Tibial nerve (tissue), 4 donors: ENCODE measurements around the gene TNFRSF19. TPM values are rescaled to one million over a fixed set of nuclear protein-coding genes. Genes with fewer than 3 reads are reported as not detected.

Experiments
- DNase-seq, 2 donors: peaks; one replicate each; pipeline ENCODE4 v3.0.0-alpha.2; 2019; ENCODE audit warnings: low spot score in 2 of 2
- H3K27ac ChIP-seq, 4 donors: fragments of 200-600 bp; sonication (generic) in 3 of 4; one replicate each; pipeline ENCODE4 v1.5.1; 2017 to 2019; ENCODE audit warnings: mild to moderate bottlenecking in 1 of 4
- H3K27me3 ChIP-seq, 2 donors: fragments of 200-600 bp; sonication (generic) in 1 of 2; one replicate each; pipeline versions ENCODE4 v1.5.1 to v1.6.0; 2017 to 2019
- H3K36me3 ChIP-seq, 3 donors: fragments of 200-600 bp; sonication (generic); one replicate each; pipeline ENCODE4 v1.5.1; 2018 to 2019
- H3K4me1 ChIP-seq, 4 donors: fragments of 200-600 bp; sonication (generic) in 3 of 4; one replicate each; pipeline ENCODE4 v1.5.1; 2017 to 2019
- H3K4me3 ChIP-seq, 4 donors: fragments of 200-600 bp; sonication (generic) in 3 of 4; one replicate each; pipeline ENCODE4 v1.5.1; 2017 to 2019; ENCODE audit warnings: mild to moderate bottlenecking in 1 of 4, moderate library complexity in 1 of 4
- H3K9me3 ChIP-seq, 4 donors: fragments of 200-600 bp; sonication (generic) in 3 of 4; one replicate each; pipeline ENCODE4 v1.5.1; 2017 to 2019
- EP300 ChIP-seq, 2 donors: sonication (generic); formaldehyde crosslinking; IDR thresholded peaks; one replicate each; pipeline ENCODE4 v1.6.1; 2017; ENCODE audit warnings: antibody characterized with exemption in 2 of 2, mild to moderate bottlenecking in 1 of 2
- POLR2A ChIP-seq, 2 donors: fragments of 450-650 bp; IDR thresholded peaks; one replicate each; pipeline ENCODE4 v1.6.1; 2017; ENCODE audit warnings: antibody characterized with exemption in 2 of 2, mild to moderate bottlenecking in 2 of 2, moderate library complexity in 2 of 2
- WGBS, 2 donors: methylation state at CpG; one replicate each; pipeline ENCODE4 v1.1.5; 2018; 5-methylcytosine and 5-hydroxymethylcytosine counted together
- total RNA-seq, 4 donors: library from RNA; depleted of rRNA; stranded (reverse); fragments of >200 nt; gene quantifications; one replicate each; pipeline ENCODE4 v1.1.0, GENCODE V29; 2016
- TF ChIP-seq, protein P1 (sequence below), 5 experiments: fragments of 200-600 bp in 3 of 5; fragments of 450-650 bp in 2 of 5; sonication (generic) in 3 of 5; IDR thresholded peaks; one replicate each; pipeline ENCODE4 v1.5.1; 2016 to 2019; ENCODE audit warnings: antibody characterized with exemption in 5 of 5, mild to moderate bottlenecking in 3 of 5, moderate library complexity in 2 of 5

Gene TNFRSF19
- total RNA-seq, 4 donors from 2014 or later = 10.7 to 24.3 (median 20.3) TPM

DNA sequence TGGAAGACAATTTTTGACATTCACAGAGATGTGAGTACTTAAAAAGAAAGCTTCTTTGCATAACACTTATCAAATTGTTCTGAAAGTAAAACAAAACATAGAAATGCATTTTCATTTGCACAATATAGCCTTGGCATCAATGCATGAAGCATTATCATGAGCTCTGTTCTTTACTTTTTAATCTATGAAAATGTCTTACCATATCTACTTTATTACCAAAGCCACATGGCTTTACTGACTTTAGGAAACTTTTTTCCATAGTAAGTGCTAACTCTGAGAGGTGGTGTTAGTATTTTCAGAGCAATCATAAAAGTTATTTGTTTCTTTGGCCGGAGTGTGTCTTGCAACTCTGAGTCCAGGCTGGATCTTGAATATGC is 10.5 kb downstream of the TNFRSF19 start:
- Histone ChIP-seq H3K4me3 (peak overlapping the region in 1 of 4 donors; percentile 93), H3K36me3 (no peaks in the 10 kb centered on the region), H3K4me1 (peaks cover 0 to 30% (median 0%) of the 10 kb centered on the region in 4 donors), H3K27ac (no peak overlapping the region), H3K9me3 (no peaks in the 10 kb centered on the region), H3K27me3 (no peaks in the 10 kb centered on the region)
- no peak for DNase-seq
- 62 to 64% methylated on average over 1 of the region's 1 CpG for WGBS, 2 donors
- no peak for TF ChIP-seq EP300 (IDR thresholded peaks at IDR 0.05)
- TF ChIP-seq, protein P1, sequence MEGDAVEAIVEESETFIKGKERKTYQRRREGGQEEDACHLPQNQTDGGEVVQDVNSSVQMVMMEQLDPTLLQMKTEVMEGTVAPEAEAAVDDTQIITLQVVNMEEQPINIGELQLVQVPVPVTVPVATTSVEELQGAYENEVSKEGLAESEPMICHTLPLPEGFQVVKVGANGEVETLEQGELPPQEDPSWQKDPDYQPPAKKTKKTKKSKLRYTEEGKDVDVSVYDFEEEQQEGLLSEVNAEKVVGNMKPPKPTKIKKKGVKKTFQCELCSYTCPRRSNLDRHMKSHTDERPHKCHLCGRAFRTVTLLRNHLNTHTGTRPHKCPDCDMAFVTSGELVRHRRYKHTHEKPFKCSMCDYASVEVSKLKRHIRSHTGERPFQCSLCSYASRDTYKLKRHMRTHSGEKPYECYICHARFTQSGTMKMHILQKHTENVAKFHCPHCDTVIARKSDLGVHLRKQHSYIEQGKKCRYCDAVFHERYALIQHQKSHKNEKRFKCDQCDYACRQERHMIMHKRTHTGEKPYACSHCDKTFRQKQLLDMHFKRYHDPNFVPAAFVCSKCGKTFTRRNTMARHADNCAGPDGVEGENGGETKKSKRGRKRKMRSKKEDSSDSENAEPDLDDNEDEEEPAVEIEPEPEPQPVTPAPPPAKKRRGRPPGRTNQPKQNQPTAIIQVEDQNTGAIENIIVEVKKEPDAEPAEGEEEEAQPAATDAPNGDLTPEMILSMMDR (IDR thresholded peaks at IDR 0.05) = no peak
- TF ChIP-seq POLR2A (IDR thresholded peaks at IDR 0.05) = no peak

DNA sequence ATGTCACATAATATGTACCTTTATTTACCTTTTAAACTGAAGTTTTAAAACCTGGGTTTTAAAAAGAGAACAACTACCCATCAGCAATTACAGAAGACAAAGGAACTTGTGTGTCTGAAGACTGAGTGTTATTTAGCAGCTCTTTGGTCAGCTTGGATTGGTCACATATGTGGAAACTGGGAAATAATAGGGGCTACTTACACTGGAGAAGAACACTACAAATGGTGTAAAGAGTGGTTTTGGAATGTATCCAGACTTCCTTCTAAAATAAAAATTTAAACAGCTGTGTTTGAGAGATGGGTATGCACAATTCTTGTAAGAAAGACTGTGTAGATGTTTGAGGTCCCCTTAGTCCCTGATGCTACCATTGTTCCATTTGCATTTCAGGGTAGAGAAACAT is 13.3 kb downstream of the TNFRSF19 start:
- peaks cover 0 to 27% (median 0%) of the 10 kb centered on the region in 4 donors for H3K4me1 ChIP-seq
- H3K27me3 ChIP-seq = no peaks in the 10 kb centered on the region
- H3K9me3 ChIP-seq = no peaks in the 10 kb centered on the region
- no peak overlapping the region for H3K27ac ChIP-seq
- TF ChIP-seq, protein P1 (IDR thresholded peaks at IDR 0.05) = no peak
- TF ChIP-seq POLR2A (IDR thresholded peaks at IDR 0.05) (no peak), EP300 (IDR thresholded peaks at IDR 0.05) (no peak)
- no peak for DNase-seq
- H3K36me3 ChIP-seq = no peaks in the 10 kb centered on the region
- peak overlapping the region in 1 of 4 donors; percentile 2 for H3K4me3 ChIP-seq

GRCh38 chr13:23584275-23584674 is 14.1 kb downstream of the TNFRSF19 start:
- Histone ChIP-seq H3K4me3 (no peak overlapping the region), H3K4me1 (peaks cover 0 to 25% (median 0%) of the 10 kb centered on the region in 4 donors), H3K27me3 (no peaks in the 10 kb centered on the region), H3K9me3 (no peaks in the 10 kb centered on the region), H3K27ac (no peak overlapping the region), H3K36me3 (no peaks in the 10 kb centered on the region)
- 56 to 71% methylated on average over 2 of the region's 2 CpGs for WGBS, 2 donors
- TF ChIP-seq, protein P1 (IDR thresholded peaks at IDR 0.05) = no peak
- no peak for TF ChIP-seq EP300 (IDR thresholded peaks at IDR 0.05)
- TF ChIP-seq POLR2A (IDR thresholded peaks at IDR 0.05) = no peak
- DNase-seq = no peak

- H3K36me3 ChIP-seq = peaks cover 0 to 4% (median 0%) of the 10 kb centered on the region in 3 donors
- no peak overlapping the region for H3K4me3 ChIP-seq
- no peaks in the 10 kb centered on the region for H3K27me3 ChIP-seq
- 77 to 90% methylated on average over 6 of the region's 6 CpGs for WGBS, 2 donors
- no peak overlapping the region for H3K27ac ChIP-seq
- no peaks in the 10 kb centered on the region for H3K9me3 ChIP-seq
- TF ChIP-seq, protein P1 (IDR thresholded peaks at IDR 0.05) = no peak
- no peak for TF ChIP-seq POLR2A (IDR thresholded peaks at IDR 0.05)
- no peak for TF ChIP-seq EP300 (IDR thresholded peaks at IDR 0.05)
- H3K4me1 ChIP-seq = peaks cover 0 to 11% (median 0%) of the 10 kb centered on the region in 4 donors
- no peak for DNase-seq
Measured at GRCh38 chr13:23586336-23586735, 16.1 kb downstream of the TNFRSF19 start.

GRCh38 chr13:23588666-23589065 is 18.5 kb downstream of the TNFRSF19 start:
- Histone ChIP-seq H3K36me3 (peaks cover 0 to 17% (median 0%) of the 10 kb centered on the region in 3 donors), H3K4me3 (no peak overlapping the region), H3K27ac (peak overlapping the region in 1 of 4 donors; percentile 41), H3K9me3 (no peaks in the 10 kb centered on the region), H3K4me1 (peaks cover 0 to 8% (median 0%) of the 10 kb centered on the region in 4 donors), H3K27me3 (no peaks in the 10 kb centered on the region)
- TF ChIP-seq, protein P1 (IDR thresholded peaks at IDR 0.05) = no peak
- TF ChIP-seq EP300 (IDR thresholded peaks at IDR 0.05) (no peak), POLR2A (IDR thresholded peaks at IDR 0.05) (no peak)
- DNase-seq = no peak
- 61 to 72% methylated on average over 7 of the region's 7 CpGs for WGBS, 2 donors
